HepG2 (cell line): ENCODE results near the gene KAZN. TPM values are rescaled to one million over a fixed set of nuclear protein-coding genes. Genes with fewer than 3 reads are reported as not detected.

Experiments
- ATF2 ChIP-seq: sonication (generic); formaldehyde crosslinking; IDR thresholded peaks from 2 replicates; pipeline ENCODE4 v1.4.0; 2020; ENCODE audit warnings: missing genetic modification reagents
- CREB3 ChIP-seq: sonication (generic); formaldehyde crosslinking; IDR thresholded peaks from 2 replicates; pipeline ENCODE4 v1.5.0; 2020; ENCODE audit warnings: missing genetic modification reagents
- NR2F6 ChIP-seq, 2 experiments: IDR thresholded peaks; 2 replicates each; pipeline ENCODE4 v1.6.1; 2016; ENCODE audit warnings: antibody characterized with exemption in 1 of 2, mild to moderate bottlenecking in 1 of 2
- ZBTB3 ChIP-seq: sonication (generic); formaldehyde crosslinking; IDR thresholded peaks from 2 replicates; pipeline ENCODE4 v1.4.0; 2020; ENCODE audit warnings: low read depth, mild to moderate bottlenecking, moderate library complexity, missing genetic modification reagents, borderline replicate concordance
- ZGPAT ChIP-seq: IDR thresholded peaks from 2 replicates; pipeline ENCODE4 v1.6.1; 2016; ENCODE audit warnings: mild to moderate bottlenecking
- ZNF142 ChIP-seq: sonication (generic); formaldehyde crosslinking; IDR thresholded peaks from 2 replicates; pipeline ENCODE4 v1.4.0; 2020; ENCODE audit warnings: missing genetic modification reagents
- ZNF484 ChIP-seq: sonication (generic); formaldehyde crosslinking; IDR thresholded peaks from 2 replicates; pipeline ENCODE4 v1.5.1; 2020; ENCODE audit warnings: mild to moderate bottlenecking, low read depth, missing genetic modification reagents, borderline replicate concordance
- ZNF552 ChIP-seq: sonication (generic); formaldehyde crosslinking; IDR thresholded peaks from 2 replicates; pipeline ENCODE4 v1.9.0; 2022; ENCODE audit warnings: missing genetic modification reagents, mild to moderate bottlenecking, borderline replicate concordance
- polyA plus RNA-seq, 8 experiments: library from polyadenylated mRNA; depleted of rRNA in 3 of 8; stranded (reverse) in 7 of 8; unstranded in 1 of 8; fragments of >200 nt; fragmentation: Illumina TruSeq in 4 of 8; extraction: Trizol in 4 of 8; gene quantifications; 2 replicates each; pipeline versions ENCODE4 v1.2.1 to v1.2.3, GENCODE V29; 2011 to 2016; ENCODE audit warnings: low read depth in 4 of 8, missing spikeins in 1 of 8, mixed read lengths in 1 of 8; ENCODE audit not compliant: insufficient read depth in 1 of 8
- total RNA-seq, 5 experiments: library from RNA; depleted of rRNA; stranded (reverse); fragments of >200 nt; fragmentation: Illumina TruSeq; extraction: Trizol; gene quantifications; 2 replicates each; pipeline ENCODE4 v1.2.3, GENCODE V29; 2016; ENCODE audit warnings: low read depth in 1 of 5

KAZN gene
- total and polyA plus RNA-seq, 2 of the 13 experiments (the other 11 are each of a cell fraction or from before 2014, with no cell fraction given) = 10.4 to 13.5 TPM

- no peak for TF ChIP-seq ZNF484
- TF ChIP-seq ATF2 (CRISPR knock-in tag) = no peak
- TF ChIP-seq ZNF142 (CRISPR knock-in tag) = no peak
- TF ChIP-seq ZNF552 (CRISPR knock-in tag) = no peak
- TF ChIP-seq ZGPAT (CRISPR knock-in tag) = no peak
- no peak for TF ChIP-seq NR2F6 (IDR thresholded peaks at IDR 0.05)
- TF ChIP-seq NR2F6 (CRISPR knock-in tag; IDR thresholded peaks at IDR 0.05) = no peak
- TF ChIP-seq CREB3 (CRISPR knock-in tag) = no peak
- no peak for TF ChIP-seq ZBTB3 (CRISPR knock-in tag)
Observed at GRCh38 chr1:15103211-15103610, 504.7 kb downstream of the KAZN start (continued).
